SK-N-SH treated with all-trans-retinoic acid at 6 μM for 48 hours (cell line): ENCODE results near the gene NARS2.

Source experiments
- ATAC-seq: fragments of 200-7000 bp; cut with Tn5 transposase; 3 replicates; pipeline ENCODE4 v1.9.1; 2020; ENCODE audit warnings: mild to moderate bottlenecking, moderate library complexity
- ARNTL ChIP-seq: fragments of 450-650 bp; formaldehyde crosslinking; IDR thresholded peaks from 2 replicates; pipeline ENCODE4 v1.5.0; 2020; ENCODE audit warnings: low read depth, mild to moderate bottlenecking, moderate library complexity, borderline replicate concordance
- BACH2 ChIP-seq: fragments of 250-450 bp; sonication (Bioruptor Pico); IDR thresholded peaks from 2 replicates; pipeline ENCODE4 v1.9.0; 2021; ENCODE audit warnings: mild to moderate bottlenecking, borderline replicate concordance
- CSDC2 ChIP-seq: fragments of 250-450 bp; sonication (Bioruptor Pico); IDR thresholded peaks from 2 replicates; pipeline ENCODE4 v1.5.0; 2020; ENCODE audit warnings: mild to moderate bottlenecking, moderate library complexity
- ESRRG ChIP-seq: fragments of 250-450 bp; sonication (Bioruptor Pico); IDR thresholded peaks from 2 replicates; pipeline ENCODE4 v1.6.1; 2021; ENCODE audit warnings: mild to moderate bottlenecking
- GLIS3 ChIP-seq: fragments of 250-450 bp; sonication (Bioruptor Pico); IDR thresholded peaks from 2 replicates; pipeline ENCODE4 v1.5.0; 2020; ENCODE audit warnings: mild to moderate bottlenecking, moderate library complexity
- ISL1 ChIP-seq: fragments of 250-450 bp; sonication (Bioruptor Pico); IDR thresholded peaks from 2 replicates; pipeline ENCODE4 v2.1.2; 2022; ENCODE audit warnings: mild to moderate bottlenecking, moderate library complexity
- OSR1 ChIP-seq: fragments of 250-450 bp; sonication (Bioruptor Pico); IDR thresholded peaks from 2 replicates; pipeline ENCODE4 v1.8.0; 2022; ENCODE audit warnings: moderate library complexity, mild to moderate bottlenecking, inconsistent platforms
- PPARA ChIP-seq: fragments of 250-450 bp; sonication (Bioruptor Pico); IDR thresholded peaks from 2 replicates; pipeline ENCODE4 v1.5.0; 2020; ENCODE audit warnings: mild to moderate bottlenecking, borderline replicate concordance
- SNAI2 ChIP-seq: fragments of 250-450 bp; sonication (Bioruptor Pico); IDR thresholded peaks from 2 replicates; pipeline ENCODE4 v1.5.0; 2020; ENCODE audit warnings: mild to moderate bottlenecking, moderate library complexity
- TCF4 ChIP-seq: fragments of 250-450 bp; sonication (Bioruptor Pico); IDR thresholded peaks from 2 replicates; pipeline ENCODE4 v1.8.0; 2021; ENCODE audit warnings: mild to moderate bottlenecking, moderate library complexity, borderline replicate concordance
- TOX ChIP-seq: fragments of 250-450 bp; sonication (Bioruptor Pico); IDR thresholded peaks from 2 replicates; pipeline ENCODE4 v1.8.0; 2021; ENCODE audit warnings: mild to moderate bottlenecking, moderate library complexity, borderline replicate concordance
- ZFP3 ChIP-seq: fragments of 250-450 bp; sonication (Bioruptor Pico); IDR thresholded peaks from 2 replicates; pipeline ENCODE4 v1.5.0; 2020; ENCODE audit warnings: mild to moderate bottlenecking, moderate library complexity
- ZNF565 ChIP-seq: fragments of 450-650 bp; formaldehyde crosslinking; conservative IDR thresholded peaks from 2 replicates; pipeline ENCODE4 v1.5.0; 2020; ENCODE audit warnings: low read depth, mild to moderate bottlenecking, moderate library complexity
- TF ChIP-seq, protein P1 (sequence below): fragments of 250-450 bp; sonication (Bioruptor Pico); IDR thresholded peaks from 2 replicates; pipeline ENCODE4 v1.5.1; 2021; ENCODE audit warnings: mild to moderate bottlenecking, moderate library complexity
- TF ChIP-seq, protein P2 (sequence below): fragments of 250-450 bp; sonication (Bioruptor Pico); IDR thresholded peaks from 2 replicates; pipeline ENCODE4 v1.8.0; 2021; ENCODE audit warnings: low read depth, mild to moderate bottlenecking, moderate library complexity, borderline replicate concordance
- TF ChIP-seq, protein P3 (sequence below): fragments of 250-450 bp; sonication (Bioruptor Pico); IDR thresholded peaks from 2 replicates; pipeline ENCODE4 v1.5.1; 2020; ENCODE audit warnings: low read depth, mild to moderate bottlenecking, moderate library complexity
- TF ChIP-seq, protein P4 (sequence below): fragments of 250-450 bp; sonication (Bioruptor Pico); IDR thresholded peaks from 2 replicates; pipeline ENCODE4 v1.5.0; 2020; ENCODE audit warnings: mild to moderate bottlenecking, moderate library complexity

NARS2 gene

GRCh38 chr11:78576549-78577097, 2.0 kb upstream of the NARS2 start:
- no peak for TF ChIP-seq OSR1
- no peak for TF ChIP-seq SNAI2 (CRISPR knock-in tag)
- no peak for TF ChIP-seq TOX (CRISPR knock-in tag)
- no peak for TF ChIP-seq ISL1 (CRISPR knock-in tag)
- no peak for TF ChIP-seq ARNTL (CRISPR knock-in tag)
- no peak for TF ChIP-seq PPARA (CRISPR knock-in tag)
- ATAC-seq, result no peak

GRCh38 chr11:78575478-78575877, 814 bp upstream of the NARS2 start:
- no peak for ATAC-seq

DNA sequence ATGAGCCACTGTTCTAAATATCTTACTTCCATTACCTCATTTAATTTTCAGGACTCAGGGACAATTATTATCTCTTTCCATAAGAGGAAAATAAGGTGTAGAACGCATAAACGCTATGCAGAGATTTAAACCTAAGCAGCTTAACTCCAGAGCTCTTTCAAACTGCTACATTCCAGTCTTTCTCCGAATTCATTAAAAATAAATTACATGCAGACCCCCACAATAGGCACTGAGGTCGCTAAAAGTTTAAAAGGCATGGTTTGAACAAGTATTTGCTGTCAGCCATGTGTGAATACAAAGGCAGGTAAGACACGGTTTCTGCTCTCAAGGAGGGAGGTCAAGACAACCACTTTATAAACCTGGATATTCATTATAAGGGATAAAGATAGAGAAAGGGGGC, 983 bp downstream of the NARS2 start:
- ATAC-seq, result no peak; the same call in 2 of the 3 replicates
- TF ChIP-seq, protein P1, sequence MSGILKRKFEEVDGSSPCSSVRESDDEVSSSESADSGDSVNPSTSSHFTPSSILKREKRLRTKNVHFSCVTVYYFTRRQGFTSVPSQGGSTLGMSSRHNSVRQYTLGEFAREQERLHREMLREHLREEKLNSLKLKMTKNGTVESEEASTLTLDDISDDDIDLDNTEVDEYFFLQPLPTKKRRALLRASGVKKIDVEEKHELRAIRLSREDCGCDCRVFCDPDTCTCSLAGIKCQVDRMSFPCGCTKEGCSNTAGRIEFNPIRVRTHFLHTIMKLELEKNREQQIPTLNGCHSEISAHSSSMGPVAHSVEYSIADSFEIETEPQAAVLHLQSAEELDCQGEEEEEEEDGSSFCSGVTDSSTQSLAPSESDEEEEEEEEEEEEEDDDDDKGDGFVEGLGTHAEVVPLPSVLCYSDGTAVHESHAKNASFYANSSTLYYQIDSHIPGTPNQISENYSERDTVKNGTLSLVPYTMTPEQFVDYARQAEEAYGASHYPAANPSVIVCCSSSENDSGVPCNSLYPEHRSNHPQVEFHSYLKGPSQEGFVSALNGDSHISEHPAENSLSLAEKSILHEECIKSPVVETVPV (CRISPR knock-in tag), result no peak
- TF ChIP-seq OSR1, result no peak
- TF ChIP-seq ZFP3 (CRISPR knock-in tag), result no peak
- TF ChIP-seq SNAI2 (CRISPR knock-in tag), result no peak
- TF ChIP-seq ISL1 (CRISPR knock-in tag), result no peak
- TF ChIP-seq, protein P2, sequence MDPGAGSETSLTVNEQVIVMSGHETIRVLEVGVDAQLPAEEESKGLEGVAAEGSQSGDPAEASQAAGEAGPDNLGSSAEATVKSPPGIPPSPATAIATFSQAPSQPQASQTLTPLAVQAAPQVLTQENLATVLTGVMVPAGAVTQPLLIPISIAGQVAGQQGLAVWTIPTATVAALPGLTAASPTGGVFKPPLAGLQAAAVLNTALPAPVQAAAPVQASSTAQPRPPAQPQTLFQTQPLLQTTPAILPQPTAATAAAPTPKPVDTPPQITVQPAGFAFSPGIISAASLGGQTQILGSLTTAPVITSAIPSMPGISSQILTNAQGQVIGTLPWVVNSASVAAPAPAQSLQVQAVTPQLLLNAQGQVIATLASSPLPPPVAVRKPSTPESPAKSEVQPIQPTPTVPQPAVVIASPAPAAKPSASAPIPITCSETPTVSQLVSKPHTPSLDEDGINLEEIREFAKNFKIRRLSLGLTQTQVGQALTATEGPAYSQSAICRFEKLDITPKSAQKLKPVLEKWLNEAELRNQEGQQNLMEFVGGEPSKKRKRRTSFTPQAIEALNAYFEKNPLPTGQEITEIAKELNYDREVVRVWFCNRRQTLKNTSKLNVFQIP (CRISPR knock-in tag), result no peak
- no peak for TF ChIP-seq BACH2 (CRISPR knock-in tag)
- TF ChIP-seq TCF4 (CRISPR knock-in tag), result no peak
- TF ChIP-seq, protein P3, sequence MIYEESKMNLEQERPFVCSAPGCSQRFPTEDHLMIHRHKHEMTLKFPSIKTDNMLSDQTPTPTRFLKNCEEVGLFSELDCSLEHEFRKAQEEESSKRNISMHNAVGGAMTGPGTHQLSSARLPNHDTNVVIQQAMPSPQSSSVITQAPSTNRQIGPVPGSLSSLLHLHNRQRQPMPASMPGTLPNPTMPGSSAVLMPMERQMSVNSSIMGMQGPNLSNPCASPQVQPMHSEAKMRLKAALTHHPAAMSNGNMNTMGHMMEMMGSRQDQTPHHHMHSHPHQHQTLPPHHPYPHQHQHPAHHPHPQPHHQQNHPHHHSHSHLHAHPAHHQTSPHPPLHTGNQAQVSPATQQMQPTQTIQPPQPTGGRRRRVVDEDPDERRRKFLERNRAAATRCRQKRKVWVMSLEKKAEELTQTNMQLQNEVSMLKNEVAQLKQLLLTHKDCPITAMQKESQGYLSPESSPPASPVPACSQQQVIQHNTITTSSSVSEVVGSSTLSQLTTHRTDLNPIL (CRISPR knock-in tag), result no peak
- no peak for TF ChIP-seq ZNF565
- TF ChIP-seq, protein P4, sequence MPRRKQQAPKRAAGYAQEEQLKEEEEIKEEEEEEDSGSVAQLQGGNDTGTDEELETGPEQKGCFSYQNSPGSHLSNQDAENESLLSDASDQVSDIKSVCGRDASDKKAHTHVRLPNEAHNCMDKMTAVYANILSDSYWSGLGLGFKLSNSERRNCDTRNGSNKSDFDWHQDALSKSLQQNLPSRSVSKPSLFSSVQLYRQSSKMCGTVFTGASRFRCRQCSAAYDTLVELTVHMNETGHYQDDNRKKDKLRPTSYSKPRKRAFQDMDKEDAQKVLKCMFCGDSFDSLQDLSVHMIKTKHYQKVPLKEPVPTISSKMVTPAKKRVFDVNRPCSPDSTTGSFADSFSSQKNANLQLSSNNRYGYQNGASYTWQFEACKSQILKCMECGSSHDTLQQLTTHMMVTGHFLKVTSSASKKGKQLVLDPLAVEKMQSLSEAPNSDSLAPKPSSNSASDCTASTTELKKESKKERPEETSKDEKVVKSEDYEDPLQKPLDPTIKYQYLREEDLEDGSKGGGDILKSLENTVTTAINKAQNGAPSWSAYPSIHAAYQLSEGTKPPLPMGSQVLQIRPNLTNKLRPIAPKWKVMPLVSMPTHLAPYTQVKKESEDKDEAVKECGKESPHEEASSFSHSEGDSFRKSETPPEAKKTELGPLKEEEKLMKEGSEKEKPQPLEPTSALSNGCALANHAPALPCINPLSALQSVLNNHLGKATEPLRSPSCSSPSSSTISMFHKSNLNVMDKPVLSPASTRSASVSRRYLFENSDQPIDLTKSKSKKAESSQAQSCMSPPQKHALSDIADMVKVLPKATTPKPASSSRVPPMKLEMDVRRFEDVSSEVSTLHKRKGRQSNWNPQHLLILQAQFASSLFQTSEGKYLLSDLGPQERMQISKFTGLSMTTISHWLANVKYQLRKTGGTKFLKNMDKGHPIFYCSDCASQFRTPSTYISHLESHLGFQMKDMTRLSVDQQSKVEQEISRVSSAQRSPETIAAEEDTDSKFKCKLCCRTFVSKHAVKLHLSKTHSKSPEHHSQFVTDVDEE (CRISPR knock-in tag), result no peak
- no peak for TF ChIP-seq PPARA (CRISPR knock-in tag)
- no peak for TF ChIP-seq ESRRG (CRISPR knock-in tag)
- no peak for TF ChIP-seq TOX (CRISPR knock-in tag)
- no peak for TF ChIP-seq CSDC2 (CRISPR knock-in tag)

More at GRCh38 chr11:78575478-78575877, 814 bp upstream of the NARS2 start:
- TF ChIP-seq TCF4 (CRISPR knock-in tag) (no peak), PPARA (CRISPR knock-in tag) (no peak), ISL1 (CRISPR knock-in tag) (0 out of 2 replicates have a peak, but pooled peaks have one; percentile 11), CSDC2 (CRISPR knock-in tag) (no peak), GLIS3 (CRISPR knock-in tag) (no peak)

DNA sequence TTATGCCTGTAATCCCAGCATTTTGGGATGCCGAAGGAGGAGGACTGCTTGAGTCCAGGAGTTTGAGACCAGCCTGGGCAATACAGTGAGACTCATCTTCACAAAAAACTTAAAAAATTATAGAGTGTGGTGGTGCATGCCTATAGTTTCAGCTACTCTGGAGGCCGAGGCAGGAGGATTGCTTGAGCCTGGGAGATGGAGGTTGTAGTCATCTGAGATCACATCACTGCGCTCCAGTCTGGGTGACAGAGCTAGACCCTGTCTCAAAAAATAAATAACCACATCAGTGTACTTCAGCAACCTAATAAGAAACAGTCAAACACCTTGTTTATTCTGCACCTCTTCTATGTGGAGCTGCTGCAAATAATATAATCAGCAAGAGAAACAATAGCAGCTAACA, 1.4 kb downstream of the NARS2 start:
- ATAC-seq, result no peak
- TF ChIP-seq, protein P1 (CRISPR knock-in tag), result no peak
- TF ChIP-seq ARNTL (CRISPR knock-in tag), result no peak
